Uterus (tissue), 2 donors: Measurements from ENCODE around the gene FBXW9.

Experiments used
- CTCF ChIP-seq, 4 experiments: fragments of 200-600 bp in 2 of 4; fragments of 450-650 bp in 2 of 4; sonication (generic) in 2 of 4; IDR thresholded peaks; one replicate each; pipeline ENCODE4 v1.5.1; 2016 to 2019; ENCODE audit warnings: antibody characterized with exemption in 4 of 4, mild to moderate bottlenecking in 2 of 4, moderate library complexity in 1 of 4
- POLR2A ChIP-seq, 2 donors: fragments of 450-650 bp; IDR thresholded peaks; one replicate each; pipeline ENCODE4 v1.6.1; 2016; ENCODE audit warnings: antibody characterized with exemption in 2 of 2, mild to moderate bottlenecking in 1 of 2, moderate library complexity in 1 of 2

GRCh38 chr19:12737835-12738351 is 41.5 kb upstream of the FBXW9 start:
- TF ChIP-seq POLR2A (IDR thresholded peaks at IDR 0.05) = no peak
- TF ChIP-seq CTCF (IDR thresholded peaks at IDR 0.05) = no peak
